NCI-H1694 treated with DMSO at 0.1 percent for 48 hours (cell line): ENCODE results near the gene ZFHX2.
"Not testable (repeated sequence)": the region's sequence is repeated elsewhere in the genome, so short reads cannot be mapped to it uniquely, and the experiment has no call there.

ENCODE experiments used
- DNase-seq: peaks from one replicate; lab custom pipeline; 2025; lab: John Stamatoyannopoulos, UW

Gene ZFHX2

DNA sequence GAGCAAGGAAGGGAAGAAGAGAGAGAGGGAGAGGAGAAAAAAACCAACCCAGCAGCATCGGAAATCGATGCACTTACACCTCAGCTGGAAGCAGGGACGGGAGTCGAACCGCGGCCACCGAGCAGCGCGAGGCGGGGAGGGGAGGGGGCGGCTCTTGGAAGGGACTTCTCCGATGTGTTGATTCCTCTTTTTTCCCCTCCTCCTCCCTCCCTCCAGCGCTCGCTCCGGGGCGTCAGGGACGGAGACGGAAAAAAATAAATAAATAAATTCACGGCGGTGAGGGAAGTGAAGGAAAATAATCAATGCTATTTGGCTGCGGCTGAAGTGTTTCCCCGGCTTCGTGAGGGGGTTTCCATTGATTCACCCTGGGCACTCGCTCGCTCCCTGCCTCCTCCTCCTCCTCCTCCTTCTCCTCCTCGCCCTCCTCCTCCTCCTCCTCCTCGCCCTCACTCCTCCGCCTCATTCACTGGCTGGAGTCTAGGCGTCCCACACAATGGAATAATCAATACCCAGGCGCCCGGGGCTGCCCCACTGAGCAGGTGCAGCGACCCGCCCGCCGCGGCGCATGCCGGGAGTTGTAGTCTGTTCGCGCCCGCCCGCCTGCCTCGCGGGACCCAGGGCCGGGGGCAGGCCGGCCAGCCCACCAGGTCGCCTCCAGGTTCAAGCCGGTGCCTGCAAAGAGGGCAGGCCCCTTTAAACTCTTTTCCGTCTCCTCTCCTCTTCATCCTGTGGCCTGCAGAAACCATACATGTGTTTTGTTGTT is at the start of gene ZFHX2:
ZFHX2 (minus strand) TSS at position 500 of the 763 bp plus-strand sequence. CDS start 16,440 bp downstream, outside the sequence.
- DNase-seq, result peak; percentile 67

DNA sequence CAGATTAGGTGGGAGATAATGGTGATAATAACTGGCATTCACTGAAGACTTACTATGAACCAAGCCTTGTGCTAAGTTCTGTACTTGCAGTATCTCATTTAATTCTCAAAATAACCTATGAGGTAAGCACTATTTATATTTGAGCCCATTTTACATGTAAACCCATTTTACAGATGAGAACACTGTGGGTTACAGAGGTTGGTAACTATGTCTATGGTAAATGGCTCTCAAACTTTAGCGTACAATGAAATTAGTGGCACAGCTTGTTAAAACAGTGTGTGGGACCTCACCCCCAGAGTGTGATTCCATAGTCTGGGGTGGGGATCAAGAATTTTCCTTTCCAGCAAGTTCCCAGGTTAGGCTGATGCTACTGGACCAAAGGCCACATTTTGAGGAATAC is 49.2 kb upstream of the ZFHX2 start:
- no peak for DNase-seq

DNA sequence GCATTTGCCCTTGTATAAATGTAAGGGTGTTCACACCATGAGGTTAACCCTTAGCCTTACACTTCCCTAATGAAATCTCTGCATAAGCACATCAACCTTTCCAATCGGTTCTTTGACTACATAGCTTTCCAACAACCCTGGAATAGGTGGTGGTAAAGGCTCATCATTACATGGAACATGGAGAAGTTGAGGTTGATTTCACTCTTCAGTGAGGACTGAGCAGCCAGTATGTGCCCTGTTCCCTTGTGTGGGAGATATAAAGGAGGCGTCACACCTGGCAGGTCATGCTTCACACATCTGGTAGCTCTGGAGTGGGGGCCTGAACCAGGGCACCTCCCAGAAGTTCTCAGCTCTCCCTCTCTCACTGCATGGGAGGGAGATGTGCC is 48.8 kb upstream of the ZFHX2 start:
- DNase-seq, result no peak

DNA sequence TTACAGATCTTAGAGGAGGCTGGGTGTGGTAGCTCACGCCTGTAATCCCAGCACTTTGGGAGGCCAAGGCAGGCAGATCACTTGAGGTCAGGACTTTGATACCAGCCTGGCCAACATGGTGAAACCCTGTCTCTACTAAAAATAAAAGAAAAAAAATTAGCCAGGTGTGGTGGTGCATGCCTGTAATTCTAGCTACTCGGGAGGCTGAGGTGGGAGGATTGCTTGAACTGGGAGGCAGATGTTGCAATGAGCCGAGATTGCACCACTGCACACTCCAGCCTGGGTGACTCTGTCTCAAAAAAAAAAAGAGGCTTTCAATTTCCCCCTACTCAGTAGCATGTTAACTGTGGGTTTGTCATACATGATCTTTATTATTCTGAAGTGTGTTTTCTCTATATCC is 42.6 kb upstream of the ZFHX2 start:
- not testable (repeated sequence) for DNase-seq

DNA sequence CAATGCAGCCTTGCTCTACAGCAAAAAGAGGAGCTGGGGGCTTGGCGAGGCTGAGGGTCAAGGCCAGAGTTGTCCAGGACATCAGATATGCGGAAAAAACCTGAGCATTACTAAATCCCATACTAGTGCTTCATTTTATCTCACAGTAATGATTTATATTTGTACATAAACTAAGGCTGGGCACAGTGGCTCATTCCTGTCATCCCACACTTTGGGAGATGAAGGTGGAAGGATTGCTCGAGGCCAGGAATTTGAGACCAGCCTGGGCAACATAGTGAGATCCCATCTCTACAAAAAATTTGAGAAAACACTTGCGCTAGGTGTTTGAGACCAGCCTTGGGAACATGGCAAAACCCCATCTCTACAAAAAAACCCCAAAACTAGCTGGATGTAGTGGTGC is 38.6 kb upstream of the ZFHX2 start:
- no peak for DNase-seq

DNA sequence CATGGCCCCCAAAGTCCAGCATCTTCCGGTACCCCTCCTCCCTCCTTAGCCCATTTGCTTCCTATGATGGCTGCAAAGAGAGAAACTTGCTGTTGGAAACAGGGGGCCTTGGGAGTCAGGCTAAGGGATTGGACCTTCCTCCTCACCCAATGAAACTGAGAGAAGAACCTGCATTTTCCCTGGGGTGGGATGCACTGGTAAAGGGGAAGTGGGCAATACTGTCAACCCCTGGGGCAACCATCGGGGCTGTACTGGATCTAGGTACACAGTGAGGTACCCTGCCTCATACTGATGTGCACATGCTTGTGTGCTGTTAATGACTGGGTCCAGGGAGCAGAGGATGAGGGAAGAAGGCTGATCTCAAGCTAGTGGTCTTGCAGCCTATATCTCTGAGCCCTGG is 38.0 kb upstream of the ZFHX2 start:
- DNase-seq, result no peak

DNA sequence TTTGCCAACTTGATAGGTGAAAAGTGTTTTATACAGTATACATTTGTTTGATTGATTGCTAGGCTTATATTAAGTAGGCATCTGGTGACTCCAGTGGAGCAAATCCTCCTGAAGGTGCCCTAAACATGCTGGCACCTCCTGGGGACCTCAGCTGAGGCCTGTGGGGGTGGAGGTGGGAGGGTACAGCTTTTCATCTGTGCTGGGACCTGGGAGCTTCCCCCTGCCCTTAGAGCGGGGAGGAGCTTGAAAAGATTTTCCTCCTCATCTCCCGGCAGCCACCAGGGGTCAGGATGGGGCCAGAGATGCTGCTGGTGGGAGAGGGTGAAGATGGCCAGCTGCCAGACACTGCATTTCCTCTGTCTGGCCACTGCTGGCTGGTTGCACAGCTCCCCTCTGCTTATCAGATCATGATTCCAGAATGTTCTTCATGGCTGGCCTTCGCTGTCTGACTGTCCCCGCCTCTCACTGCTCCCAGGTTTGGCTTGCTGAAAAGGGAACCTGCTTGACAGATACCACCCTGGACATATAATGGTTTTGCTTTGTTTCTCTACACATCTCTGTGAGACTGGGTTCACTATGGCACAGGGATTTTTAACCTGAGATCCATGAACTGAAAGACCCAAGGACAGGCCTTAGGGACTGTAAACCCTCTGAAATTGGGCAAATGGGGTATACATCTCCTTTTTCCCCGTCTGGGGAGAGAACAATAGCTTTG is 37.5 kb upstream of the ZFHX2 start:
- peak; percentile 89 for DNase-seq

DNA sequence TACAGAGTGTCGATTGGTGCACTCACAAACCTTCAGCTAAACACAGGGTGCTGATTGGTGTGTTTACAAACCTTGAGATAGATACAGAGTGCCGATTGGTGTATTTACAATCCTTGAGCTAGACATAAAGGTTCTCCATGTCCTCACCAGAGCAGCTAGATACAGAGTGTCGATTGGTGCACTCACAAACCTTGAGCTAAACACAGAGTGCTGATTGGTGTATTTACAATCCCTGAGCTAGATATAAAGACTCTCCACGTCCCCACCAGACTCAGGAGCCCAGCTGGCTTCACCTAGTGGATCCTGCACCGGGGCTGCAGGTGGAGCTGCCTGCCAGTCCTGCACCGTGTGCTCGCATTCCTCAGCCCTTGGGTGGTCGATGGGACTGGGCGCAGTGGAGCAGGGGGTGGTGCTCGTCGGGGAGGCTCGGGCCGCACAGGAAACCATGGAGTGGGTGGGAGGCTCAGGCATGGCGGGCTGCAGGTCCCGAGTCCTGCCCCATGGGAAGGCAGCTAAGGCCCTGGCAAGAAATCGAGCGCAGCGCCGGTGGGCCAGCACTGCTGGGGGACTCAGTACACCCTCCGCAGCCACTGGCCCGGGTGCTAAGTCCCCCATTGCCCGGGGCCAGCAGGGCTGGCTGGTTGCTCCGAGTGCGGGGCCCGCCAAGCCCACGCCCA is 33.1 kb upstream of the ZFHX2 start:
- DNase-seq, result not testable (repeated sequence)

DNA sequence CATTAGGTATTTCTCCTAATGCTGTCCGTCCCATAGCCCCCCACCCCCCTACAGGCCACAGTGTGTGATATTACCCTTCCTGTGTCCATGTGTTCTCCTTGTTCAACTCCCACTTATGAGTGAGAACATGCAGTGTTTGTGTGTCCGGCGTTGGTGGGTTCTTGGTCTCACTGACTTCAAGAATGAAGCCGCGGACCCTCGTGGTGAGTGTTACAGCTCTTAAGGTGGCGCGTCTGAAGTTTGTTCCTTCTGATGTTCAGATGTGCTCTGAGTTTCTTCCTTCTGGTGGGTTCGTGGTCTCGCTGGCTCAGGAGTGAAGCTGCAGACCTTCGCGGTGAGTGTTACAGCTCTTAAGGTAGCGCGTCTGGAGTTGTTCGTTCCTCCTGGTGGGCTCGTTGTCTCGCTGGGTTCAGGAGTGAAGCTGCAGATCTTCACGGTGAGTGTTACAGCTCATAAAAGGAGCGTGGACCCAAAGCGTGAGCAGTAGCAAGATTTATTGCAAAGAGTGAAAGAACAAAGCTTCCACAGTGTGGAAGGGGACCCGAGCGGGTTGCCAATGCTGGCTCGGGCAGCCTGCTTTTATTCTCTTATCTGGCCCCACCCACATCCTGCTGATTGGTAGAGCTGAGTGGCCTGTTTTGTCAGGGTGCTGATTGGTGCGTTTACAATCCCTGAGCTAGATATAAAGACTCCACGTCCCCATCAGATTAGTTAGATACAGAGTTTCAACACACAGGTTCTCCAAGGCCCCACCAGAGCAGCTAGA is 32.4 kb upstream of the ZFHX2 start:
- not testable (repeated sequence) for DNase-seq

DNA sequence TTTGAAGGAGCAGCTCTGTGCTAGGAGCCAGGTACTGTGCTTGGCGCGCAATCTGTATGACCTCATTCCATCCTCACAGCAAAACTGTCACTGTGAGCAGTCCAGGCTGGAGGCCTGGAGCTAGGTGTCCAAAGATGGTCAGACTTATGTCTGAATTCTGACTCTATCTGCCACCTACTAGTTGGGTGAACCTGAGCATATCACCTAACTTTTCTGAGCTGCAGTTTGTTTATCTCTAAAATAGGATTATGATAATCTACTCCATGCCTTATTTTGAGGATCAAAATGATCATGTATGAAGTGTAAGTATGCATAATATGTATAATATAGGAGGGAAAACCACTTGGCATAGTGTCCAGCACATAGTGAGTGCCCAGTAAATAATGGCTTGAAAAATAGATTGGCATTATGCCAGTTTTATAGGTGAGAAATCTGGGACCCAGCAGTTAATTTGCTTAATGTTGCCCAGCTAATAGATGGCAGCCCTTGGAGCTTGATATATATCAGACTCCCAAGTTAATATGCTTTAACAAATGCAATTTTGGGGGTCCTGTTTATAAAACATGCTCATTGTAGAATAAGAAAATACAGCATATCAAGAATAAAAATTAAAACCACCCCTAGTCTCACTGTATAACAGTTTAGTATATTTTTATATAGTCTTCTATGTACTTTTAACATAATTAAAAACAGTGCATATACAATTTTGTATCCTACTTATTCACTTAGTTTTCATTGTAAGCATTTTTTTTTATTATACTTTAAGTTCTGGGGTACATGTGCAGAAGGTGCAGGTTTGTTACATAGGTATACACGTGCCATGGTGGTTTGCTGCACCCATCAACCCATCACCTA is 31.6 kb upstream of the ZFHX2 start:
- no peak for DNase-seq

DNA sequence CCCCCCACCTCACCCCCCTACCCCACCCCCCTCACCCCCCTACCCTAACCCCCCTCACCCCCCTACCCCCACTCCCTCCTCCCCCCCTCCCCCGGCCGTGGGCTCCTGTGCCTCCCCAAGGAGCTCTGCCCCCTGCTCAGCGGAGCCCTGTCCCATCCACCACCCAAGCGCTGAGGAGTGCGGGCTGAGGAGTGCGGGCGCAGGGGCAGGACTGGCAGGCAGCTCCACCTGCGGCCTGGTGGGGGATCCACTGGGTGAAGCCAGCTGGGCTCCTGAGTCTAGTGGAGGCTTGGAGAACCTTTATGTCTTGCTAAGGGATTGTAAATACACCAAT is 29.4 kb upstream of the ZFHX2 start:
- no peak for DNase-seq

DNA sequence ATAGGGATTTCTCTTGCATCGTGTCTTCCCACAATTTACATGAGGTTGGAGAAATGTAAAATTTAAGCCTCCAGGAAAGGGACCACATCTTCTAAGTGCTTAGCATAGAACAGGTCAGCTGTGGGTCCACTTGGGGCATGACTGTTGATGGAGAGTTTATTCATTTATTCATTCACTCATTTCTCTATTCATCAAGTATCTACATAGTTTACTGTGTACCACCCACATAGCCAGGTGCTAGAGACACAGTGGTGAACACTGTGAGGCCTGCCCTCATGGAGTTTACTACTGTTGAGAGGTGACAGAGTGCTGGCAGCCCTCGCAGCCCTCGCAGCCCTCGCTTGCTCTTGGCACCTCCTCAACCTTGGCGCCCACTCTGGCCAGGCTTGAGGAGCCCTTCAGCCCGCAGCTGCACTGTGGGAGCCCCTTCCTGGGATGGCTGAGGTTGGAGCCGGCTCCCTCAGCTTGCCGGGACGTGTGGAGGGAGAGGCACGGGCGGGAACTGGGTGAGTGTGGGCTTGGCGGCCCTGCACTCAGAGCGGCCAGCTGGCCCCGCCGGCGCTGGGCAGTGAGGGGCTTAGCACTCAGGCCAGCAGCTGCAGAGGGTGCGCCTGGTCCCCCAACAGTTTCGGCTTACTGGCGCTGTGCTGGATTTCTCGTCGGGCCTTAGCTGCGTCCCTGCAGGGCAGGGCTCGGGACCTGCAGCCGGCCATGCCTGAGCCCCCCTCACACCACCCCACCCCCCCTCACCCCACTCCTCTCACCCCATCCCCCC is 28.8 kb upstream of the ZFHX2 start:
- DNase-seq, result no peak

DNA sequence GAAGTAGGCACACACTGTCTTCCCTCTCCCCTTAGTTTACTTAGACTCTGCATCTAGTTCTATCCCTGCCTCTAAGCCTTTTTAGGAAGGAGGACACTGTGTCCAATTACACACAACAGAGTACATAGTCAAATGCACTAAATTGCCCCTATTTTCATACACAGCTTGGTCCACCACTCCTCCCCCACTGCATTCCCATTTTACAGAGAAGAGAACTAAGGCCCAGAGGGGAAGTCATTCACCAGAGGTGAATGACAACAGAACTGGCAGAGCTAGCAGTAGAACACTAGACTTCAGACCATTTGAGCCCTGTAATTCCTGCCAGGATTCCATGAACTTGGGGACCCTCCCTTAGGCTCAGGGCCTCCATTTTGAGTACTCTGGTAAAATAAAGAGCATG is 28.2 kb upstream of the ZFHX2 start:
- DNase-seq, result no peak

DNA sequence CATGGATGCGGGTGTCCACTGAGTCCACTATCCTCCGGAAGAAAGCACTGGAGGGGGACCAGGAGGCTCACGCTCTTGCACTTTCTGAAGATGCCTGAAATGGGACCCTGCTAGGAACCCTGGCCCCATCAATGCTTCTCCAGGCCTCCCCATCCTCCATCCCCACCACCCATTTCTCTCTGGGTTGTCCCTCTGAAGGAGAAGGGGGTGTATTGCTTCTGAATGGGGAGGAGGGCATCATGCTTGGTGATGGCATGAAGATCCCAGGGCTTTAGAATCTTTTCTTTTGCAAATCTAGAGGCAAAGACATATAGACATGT is 27.7 kb upstream of the ZFHX2 start:
- no peak for DNase-seq

DNA sequence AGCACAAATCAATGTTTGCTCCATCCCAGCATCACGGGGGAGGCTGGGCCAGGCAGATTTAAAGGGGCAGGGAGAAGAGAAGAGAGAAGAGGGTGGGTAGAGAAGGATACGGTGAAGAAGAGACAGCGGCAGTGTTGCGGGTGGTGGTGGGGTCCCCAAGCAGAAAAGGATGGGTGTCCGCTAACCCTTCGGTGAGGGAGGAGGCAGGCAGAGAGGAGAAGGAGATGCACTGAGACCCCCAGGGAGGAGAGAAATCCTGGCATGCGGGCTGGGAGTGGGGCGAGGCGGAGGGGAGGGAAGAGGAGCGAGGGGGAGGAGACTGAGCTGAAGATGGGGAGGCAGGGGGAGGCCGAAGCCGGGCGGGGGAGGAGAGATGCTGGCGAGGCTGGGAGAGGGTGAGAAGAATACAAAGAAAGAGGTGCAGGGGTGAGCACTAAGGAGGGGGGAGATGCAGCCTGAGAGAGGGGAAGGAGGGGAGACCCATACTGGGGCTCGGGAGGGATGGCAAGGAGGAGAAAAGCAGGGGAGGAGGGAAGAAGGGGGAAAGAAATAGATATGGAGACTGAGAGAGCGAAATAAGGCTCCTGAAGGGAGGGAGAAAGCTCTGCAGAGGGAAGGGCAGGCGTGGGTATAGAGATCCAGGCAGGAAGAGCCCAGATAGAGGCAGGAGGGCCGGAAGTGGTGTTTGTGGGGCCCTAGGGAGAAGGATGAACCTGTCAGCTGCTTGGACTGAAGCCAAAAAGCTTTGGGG is 27.2 kb upstream of the ZFHX2 start, which contains the start of gene JPH4:
JPH4 (minus strand) TSS at position 231 of the 751 bp plus-strand sequence. CDS start 1,337 bp downstream, outside the sequence.
- peak; percentile 22 for DNase-seq

DNA sequence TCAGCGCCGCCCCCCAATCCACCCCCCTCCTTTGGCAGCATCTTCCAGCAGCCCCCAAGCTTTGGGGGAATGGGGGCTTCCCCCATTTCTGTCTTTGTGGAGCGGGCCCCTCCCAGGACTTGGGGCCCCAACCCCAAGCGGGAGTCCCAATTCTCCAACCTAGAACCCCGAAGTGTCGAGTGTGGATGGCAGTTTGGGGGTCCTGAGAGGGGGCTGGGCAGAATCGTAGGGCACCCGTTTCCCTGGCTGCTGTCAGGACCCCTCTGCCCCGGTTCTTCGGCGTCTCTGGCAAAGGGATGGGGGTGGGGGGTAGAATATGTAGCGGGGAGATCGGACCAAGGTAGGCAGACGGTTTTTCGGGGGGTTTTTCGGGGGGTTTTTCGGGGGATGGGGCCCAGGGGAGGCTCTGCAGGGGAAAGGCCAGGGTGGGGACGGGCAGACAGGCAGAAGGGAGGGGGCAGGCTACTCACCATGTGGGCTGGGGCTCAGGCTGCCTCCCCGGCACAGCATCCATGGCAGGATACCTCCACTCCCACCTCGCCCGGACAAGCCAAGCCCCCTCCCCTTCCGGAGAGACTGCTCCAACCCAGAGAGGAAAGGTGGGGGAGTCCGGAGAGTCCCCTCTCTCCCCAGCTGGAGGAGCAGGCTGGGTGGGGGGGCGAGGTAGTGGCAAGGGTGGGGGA is 26.3 kb upstream of the ZFHX2 start:
- no peak for DNase-seq

DNA sequence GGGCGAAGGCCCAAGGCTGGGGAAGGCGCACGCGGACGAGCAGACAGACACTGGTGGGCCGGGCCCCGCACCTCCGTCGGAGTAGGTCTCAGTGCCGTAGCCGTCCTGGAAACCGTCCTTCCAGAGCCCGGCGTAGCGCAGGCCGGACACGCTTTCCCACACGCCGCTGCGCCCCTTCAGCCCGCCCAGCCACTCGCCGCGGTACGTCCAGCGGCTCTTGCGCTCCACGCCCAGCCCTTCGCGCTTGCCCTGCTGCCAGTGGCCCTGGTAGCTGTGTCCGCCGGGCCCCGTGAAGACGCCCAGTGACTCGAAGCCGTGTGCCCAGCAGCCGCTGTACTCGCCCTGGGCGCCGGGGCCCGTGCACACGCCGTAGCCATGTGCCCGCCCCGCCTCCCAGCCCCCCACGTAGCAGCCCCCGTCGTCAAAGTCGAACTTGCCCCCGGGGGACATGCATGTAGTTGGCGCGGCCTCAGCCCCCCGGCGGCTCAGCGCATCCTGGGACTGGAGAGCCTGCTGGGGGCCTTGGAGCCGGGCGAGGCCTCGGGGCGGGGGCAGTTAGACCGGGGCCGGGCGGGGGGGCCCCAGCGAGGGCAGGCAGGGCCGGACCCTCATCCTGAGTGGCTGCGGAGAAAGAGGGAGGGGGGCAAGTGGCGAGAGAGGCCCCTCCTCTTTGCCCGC is 25.6 kb upstream of the ZFHX2 start:
- no peak for DNase-seq

DNA sequence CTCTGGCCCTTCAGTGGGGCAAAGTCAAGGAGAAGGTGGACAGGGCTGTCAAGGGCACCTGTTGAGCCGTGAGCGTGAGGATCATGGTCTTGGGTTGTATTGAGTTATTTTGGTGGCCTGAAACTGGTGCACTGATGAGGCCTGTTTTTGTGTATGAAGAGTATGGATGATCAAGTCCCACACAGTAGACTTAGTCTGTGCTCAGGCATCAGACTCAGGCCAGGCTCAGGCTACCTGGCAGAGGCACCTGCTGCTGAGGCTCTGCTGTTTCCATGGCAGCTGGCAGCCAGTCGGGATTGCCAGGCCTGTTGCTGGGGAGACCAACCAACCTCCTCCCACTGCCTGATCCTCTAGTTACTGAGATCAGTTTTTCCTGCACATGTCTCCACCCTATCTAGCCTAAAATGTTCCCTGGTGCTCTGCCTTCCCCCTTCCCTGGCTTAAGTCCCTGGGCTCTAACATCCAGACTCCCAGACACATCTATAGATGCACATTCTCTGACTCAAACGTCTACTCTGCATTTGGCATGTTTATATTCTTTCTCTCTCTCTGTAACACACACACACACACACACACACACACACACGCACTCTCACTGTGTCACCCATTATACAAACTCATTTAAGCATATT is 21.9 kb upstream of the ZFHX2 start:
- DNase-seq, result no peak
